HG03064 (cell line): ENCODE data around the gene ACADVL.

Source experiments
- ATAC-seq: cut with Tn5 transposase; IDR thresholded peaks from one replicate; pipeline ENCODE4 v1.9.1; 2021; ENCODE audit warnings: low read depth; ENCODE audit not compliant: unreplicated experiment

The ACADVL gene

DNA sequence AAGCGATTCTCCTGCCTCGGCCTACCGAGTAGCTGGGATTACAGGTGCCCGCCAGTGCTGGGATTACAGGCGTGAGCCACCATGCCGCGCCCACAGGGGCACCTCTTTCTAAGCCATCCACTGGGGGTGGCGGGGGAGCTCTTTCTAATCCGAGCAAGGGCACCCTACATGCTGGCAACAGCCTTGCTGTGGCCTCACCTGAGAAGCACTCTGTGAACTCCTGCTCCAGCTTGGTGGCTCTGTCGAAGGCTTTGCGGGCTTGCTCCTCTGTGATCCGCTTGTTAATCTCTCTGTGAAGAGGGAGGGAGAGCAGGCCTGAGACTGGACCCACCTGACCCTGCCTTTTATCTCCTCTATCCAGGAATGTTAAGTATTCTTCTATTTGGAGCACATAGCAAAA lies 28.7 kb upstream of the ACADVL start:
- no peak for ATAC-seq

DNA sequence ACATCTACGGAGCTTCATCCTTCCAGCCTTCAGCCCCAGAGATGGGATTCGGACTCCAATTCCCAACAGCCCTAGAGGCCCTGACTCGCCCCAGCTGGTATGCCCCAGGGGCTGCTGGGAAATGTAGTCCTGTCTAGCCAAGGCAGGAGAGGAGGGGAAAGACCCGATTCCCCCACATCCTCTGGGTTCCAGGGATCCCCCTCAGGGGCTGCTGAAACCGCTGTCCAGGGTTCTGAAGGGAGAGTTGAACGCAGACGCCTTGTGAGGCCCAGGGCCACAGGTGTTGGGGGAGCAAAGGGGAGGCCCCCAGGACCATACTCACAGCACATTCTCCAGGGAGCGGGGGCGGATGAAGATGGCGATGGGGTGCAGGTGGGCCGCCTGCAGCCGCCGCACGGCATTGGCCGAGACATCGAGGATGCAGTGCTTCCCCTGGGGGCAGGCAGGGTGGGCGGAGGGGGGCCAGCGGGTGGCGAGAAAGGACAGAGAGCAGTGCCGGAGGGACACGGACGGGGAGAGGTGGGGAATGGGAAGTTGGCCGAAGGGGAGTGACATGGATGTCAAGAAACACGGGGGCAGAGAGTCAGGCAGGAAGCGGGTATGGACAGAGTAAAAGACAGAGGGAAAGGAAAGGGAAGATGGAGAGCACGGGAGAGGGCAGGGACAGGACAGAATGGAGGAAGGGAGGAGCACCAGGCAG lies 28.0 kb upstream of the ACADVL start:
- no peak for ATAC-seq

DNA sequence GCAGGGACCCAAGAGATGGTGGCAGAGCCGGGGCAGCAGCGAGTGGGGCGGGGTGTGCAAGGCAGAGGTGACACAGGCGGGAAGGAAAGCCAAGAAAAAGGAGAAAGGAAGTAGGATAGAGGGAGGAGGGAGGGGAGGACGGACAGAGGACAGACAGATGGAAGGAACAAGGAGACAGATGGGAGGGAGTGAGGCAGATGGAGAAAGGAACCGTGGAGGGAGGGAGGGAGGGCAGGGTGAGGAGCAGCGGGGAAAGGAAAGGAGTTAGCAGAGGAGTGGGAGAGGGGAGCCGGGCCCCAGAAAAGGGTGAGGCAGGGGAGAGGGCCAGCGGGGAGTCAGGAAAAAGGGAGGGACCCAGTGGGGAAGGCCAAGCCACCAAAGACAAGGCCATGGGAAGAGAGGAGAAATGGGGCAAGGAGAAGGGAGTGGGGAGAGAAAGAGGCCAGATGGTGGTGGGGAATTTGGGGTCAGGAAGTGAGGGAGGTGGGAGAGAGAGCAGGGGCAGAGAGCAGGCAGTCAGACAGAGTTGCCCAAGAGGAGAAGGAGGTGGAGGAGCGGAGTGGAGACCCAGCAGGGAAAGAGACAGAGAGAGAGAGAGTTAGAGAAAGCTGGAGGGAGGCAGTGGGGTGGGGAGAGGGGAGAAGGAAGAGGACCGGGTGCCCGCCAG lies 27.3 kb upstream of the ACADVL start:
- ATAC-seq: no peak

- no peak for ATAC-seq
Measured at GRCh38 chr17:7195971-7196370, 23.8 kb upstream of the ACADVL start.

DNA sequence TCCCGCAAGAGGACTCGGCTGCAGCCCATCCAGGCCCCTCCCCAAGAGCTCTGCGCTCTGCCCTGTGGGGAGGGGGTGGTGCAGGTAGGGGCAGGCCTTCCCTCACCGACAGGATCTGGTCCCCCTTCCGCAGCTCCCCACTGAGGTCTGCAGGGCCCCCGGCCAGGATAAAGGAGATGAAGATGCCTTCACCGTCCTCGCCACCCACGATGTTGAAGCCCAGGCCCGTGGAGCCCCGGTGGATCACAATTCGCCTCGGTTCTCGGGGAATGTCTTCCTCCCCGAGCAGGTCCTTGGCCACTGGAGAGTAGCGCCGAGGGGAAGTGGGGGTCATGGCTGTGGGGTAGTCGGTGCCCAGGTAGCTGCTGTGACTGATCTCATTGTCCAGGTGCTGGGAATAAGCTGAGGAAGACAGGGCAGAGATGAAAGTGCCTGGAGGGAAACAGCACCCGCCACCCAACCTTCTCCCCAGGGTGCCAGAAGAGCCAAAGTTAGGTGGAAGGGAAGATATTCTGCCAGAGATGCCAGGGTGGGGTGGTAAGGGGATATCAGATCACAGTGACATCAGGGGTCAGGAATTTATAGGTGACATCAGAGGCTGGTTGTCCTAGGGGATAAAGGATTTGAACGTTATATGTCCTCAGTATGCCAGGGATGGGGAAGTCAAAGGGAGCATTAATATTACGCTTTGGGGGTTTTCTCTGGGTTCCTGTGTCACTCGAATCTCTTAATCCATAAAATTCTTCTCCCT lies 22.9 kb upstream of the ACADVL start:
- no peak for ATAC-seq

- ATAC-seq: no peak
Measured at GRCh38 chr17:7203391-7203790, 16.3 kb upstream of the ACADVL start.

DNA sequence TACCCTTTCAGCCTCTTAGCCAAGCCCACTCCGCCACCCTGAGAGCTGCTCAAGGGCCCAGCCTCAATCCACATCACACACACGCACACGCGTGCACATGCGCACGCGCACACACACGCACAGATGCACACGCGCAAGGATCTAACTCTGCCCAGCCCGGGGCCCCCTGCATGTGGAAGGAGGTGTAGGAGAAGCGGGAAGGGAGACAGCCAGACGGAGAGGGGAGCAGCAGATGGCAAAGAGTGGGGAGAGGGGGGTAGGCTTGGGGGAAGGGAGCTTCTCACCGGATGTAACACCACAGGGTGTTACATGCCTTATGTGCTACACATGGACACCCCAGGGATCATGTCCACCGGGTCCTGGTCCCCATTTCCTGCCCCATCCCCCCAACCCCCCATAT lies 15.4 kb upstream of the ACADVL start:
- ATAC-seq: no peak

DNA sequence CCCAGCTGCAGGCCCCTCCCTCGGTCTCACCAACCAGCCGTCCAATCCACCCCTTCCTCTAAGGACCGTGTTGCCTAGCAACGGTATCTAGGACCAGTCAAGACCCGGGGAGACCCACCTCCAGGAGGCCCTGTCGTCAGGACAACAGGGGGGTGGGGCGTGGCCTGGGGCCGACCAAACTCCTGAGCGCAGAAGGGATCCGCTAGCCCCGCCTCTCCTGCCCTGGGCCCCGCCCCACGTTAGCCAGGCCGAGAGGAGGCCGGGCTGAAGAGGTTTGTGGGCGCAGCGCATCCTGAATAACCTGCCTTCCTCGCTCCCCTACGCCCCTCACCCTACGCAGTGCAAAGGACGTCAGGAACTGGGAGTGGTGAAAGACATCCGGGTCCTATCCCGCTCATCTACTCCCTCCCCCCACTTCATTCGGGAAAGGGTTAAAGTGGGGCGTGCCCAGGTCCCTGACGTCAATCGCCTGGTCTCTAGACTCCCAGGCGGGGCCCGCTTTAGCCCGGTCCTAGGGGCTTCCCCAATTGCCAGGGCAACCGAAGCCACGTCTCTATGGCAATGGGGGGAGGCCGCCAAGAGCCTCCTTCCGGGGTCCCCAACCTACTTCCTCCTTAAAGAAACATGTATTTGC lies 14.8 kb upstream of the ACADVL start:
- ATAC-seq: peak; percentile 70

- ATAC-seq: no peak
Measured at GRCh38 chr17:7205561-7205960, 14.2 kb upstream of the ACADVL start.

DNA sequence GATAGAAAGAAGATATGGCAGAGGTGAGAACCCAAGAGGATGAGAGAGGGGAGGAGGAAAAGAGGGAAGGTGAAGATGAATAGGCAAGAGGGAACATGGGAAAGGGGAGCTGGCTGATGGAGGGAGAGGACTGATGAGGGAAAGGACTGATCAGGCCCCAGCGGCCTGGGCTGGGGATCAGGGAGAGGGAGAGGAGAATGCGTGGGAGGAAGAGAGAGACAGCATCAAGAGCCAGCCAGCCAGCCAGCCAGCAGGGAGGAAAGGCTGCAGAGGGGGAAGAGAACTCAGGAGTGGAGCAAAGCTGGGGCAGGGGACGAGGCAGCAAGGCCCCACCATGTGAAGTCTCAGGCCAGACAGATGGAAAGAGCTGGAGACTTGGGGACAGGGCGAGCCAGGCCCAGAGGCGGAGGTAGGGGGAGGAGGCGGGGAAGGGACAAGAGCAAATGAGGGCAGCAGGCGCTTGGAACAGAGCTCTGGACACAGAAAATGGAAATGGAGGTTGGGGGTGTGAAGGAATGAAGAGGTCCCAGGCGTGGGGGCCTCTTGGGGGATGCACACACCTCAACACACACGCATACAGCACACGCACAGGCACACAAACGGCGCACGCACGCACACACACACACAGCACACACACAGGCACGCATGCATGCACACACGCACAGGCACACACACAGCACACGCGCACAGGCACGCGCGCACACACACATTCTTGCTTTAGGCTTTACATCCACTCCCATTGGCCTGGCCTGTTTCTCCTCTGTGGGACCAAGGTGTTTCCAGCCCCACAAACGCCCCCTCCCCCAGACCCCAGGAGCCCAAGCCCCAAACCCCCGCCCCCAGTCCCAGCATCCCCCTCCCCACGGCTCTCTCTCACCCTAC lies 12.4 kb upstream of the ACADVL start:
- ATAC-seq: no peak

DNA sequence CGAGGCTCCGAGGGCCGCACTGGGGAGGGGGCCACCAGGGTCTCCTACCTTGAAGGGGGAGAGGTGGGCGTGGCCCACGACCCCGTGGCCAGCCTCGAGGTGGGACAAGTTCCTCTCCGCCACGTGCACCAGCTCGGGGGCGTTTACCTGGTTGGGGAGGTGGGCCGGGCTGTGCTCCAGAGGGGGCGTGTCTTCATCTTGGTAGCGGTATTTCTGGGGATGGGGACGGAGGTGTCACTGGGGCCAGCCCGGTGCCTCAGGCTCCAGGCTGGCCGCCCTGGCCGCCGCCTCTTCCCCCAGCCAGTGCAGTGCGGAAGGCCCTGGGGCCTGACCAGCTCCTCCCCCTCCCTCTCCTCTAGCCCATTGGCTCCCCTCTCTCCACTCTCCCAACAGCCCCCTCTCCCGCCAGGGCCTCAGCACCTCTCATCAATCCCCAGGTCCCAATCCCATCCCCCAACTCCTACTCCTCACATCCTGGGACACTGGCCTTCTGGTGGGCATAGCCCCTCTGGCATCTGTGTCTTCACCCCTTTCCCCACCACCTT lies 11.6 kb upstream of the ACADVL start:
- ATAC-seq: no peak

DNA sequence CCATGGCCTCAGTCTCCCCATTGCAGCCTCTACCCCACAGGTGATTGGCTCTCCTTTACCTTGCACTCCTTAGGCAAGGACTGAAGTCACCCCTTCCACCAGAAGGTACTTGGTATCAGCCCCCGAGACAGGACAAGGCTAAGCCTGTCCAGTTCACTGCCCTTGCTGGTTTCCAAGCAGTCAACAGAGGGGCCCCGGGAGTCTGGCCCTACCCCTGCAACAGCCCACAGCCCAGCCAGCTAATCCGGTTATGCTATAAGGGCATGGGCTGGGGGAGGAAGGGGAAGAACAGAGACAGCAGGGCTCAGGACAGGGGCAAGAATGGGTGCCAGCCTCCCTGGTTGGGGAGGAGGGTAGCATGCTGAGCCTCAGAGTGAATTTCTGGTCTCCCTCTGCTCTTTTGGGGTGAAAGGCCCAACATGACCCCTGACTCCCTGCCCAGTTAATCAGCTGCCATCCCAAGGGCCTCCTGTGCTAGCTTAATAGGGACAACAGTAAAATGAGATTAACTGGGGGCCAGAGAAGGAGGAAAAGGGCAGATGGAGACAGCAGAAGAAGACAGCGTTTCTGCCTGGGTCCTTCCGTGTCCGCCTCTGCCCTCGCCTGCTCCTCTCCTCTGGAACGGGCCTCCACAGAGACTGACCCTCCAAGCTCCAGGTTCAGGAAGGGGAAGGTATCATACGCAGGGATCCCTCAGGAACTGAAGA lies 10.8 kb upstream of the ACADVL start:
- no peak for ATAC-seq

DNA sequence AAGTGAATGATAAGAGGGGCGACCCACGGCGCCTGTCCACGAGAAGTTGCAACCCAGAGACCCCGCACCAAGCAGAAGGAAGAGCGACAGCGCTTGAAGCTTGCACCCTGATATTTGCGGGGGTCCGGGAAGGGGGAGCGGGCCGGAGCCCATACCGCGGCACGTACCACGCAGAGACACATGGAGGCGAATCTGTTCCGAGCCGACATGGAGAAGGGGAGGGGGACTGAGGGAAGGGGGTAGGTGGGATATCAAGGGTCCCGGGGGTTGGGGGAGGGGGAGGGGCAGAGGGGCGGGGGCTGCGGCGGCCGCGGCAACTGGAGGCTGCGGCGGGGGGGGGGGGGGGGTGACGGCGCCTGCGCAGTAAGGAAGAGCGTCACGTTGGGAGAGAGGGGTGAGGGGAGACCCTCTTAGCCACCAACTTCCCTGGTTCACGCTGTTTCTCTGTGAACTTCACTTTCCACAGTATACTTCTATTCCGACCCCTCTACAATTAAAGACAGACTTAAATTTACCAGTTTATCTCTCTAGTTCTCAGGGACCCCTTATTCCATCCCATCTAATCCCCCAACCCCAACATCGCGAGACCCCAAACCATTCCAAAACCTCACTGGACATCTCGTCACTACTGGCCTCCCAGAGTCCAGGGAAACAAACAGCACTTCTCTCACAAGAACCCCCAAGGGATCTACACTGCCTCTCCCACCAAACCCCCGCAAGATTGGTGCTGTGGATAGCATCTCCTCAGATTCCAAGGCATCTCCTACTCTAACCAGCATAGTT lies 8.1 kb upstream of the ACADVL start:
- ATAC-seq: no peak

GRCh38 chr17:7213895-7214299 lies 5.8 kb upstream of the ACADVL start:
- ATAC-seq: no peak

- peak; percentile 56 for ATAC-seq
Measured at GRCh38 chr17:7214300-7215135, 5.2 kb upstream of the ACADVL start.

DNA sequence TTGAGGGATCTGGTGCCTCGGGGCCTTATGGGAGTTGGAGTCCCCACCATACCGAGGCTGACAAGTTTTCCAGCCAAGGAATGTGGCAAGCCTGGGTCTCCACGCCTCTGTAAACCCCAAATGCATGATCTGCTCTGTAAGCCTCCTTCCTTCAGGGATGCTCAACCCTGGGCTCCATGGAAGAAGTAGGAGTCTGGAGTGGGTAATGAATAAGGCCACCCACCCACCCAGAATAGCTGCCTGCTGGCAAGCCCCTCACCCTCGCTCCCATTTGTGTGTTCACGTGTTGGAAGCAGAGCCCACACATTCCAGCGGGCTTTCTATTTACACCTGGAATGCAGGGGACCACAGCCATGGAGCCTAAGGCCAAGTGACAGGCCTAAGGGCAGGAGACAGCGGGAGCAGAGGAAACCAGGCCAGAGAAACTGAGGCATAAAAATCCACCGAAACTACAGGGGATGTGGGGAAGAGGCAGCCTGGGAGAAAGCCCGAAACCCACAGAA lies 4.6 kb upstream of the ACADVL start:
- no peak for ATAC-seq

GRCh38 chr17:7215652-7216180 lies 4.0 kb upstream of the ACADVL start:
- ATAC-seq: no peak
